ENCODE measurements around the gene MAGI2. TPM values are rescaled to one million over a fixed set of nuclear protein-coding genes. Genes with fewer than 3 reads are reported as not detected.

The MAGI2 gene
- total and polyA plus RNA-seq, 2 donors (not counting 3 experiments of a cell fraction or from before 2014, with no cell fraction given): 0.28 to 6.0 TPM

GRCh38 chr7:78326189-78326588, 1127.3 kb downstream of the MAGI2 start:
- FAIRE-seq (no peak), DNase-seq (ENCODE audit: low read depth, low spot score) (no peak)
- no peaks in the 10 kb centered on the region for H3K9me1 ChIP-seq (replicated peaks; ENCODE audit: control insufficient read depth, extremely low read depth, insufficient read depth, low read length)
- no peak overlapping the region for H3K9ac ChIP-seq (replicated peaks; ENCODE audit: extremely low read depth, insufficient read depth, low read length)
- H3K4me1 ChIP-seq (ENCODE audit: control insufficient read depth, extremely low read depth, insufficient read depth, low read length): no peaks in the 10 kb centered on the region
- CTCF ChIA-PET: interaction anchor here (2.6 kb wide), 1 partner anchor 10 kb away, joined by 8 read pairs; no protein-coding TSS in a partner anchor
- H3K36me3 ChIP-seq (ENCODE audit: control insufficient read depth in 2 of 2, extremely low read depth in 1 of 2, insufficient read depth in 2 of 2, low read length in 2 of 2): no peaks in the 10 kb centered on the region
- no peaks in the 10 kb centered on the region for H3K79me2 ChIP-seq (ENCODE audit: control insufficient read depth, insufficient read depth, low read length)
- POLR2A ChIA-PET: no interaction called here
- TF ChIP-seq MAX (IDR thresholded peaks at IDR 0.05; ENCODE audit: insufficient read depth, insufficient read length) (no peak), GATA2 (IDR thresholded peaks at IDR 0.05; ENCODE audit: insufficient read depth, insufficient read length, low read depth, low read length) (no peak), FOS (IDR thresholded peaks at IDR 0.05; ENCODE audit: borderline replicate concordance, insufficient read depth, low read length) (no peak), POLR2A (IDR thresholded peaks at IDR 0.05; ENCODE audit: low read depth, low read length) (no peak), POLR2AphosphoS5 (IDR thresholded peaks at IDR 0.05; ENCODE audit: insufficient read depth, low read depth, low read length) (no peak)
- H3K9me3 ChIP-seq (replicated peaks; ENCODE audit: control insufficient read depth, insufficient read depth, low read length): no peaks in the 10 kb centered on the region
- H3K27ac ChIP-seq (ENCODE audit: insufficient read depth, low read depth, low read length): no peak overlapping the region
- intact Hi-C loops (cut with micrococcal nuclease) (no loop called here), dilution Hi-C loops (cut with MboI; ENCODE audit: extremely low pct_ligation_motif_present, low sequenced_read_pairs) (no loop called here)
- no peak overlapping the region for H3K4me3 ChIP-seq (replicated peaks in 1 of 3; ENCODE audit: insufficient read depth in 1 of 3, low read depth in 1 of 3, low read length in 3 of 3)
- no peak overlapping the region for H2AFZ ChIP-seq (ENCODE audit: low read depth, low read length)
- no TSS peak for BruUV-seq (replicated peaks)
- H3K4me2 ChIP-seq (ENCODE audit: insufficient read depth, low read length): no peak overlapping the region
- H3K27me3 ChIP-seq (ENCODE audit: control insufficient read depth in 2 of 2, insufficient read depth in 2 of 2, low read length in 2 of 2): no peaks in the 10 kb centered on the region
- no peaks in the 10 kb centered on the region for H4K20me1 ChIP-seq (replicated peaks; ENCODE audit: control insufficient read depth, extremely low read depth, insufficient read depth, low read length)

GRCh38 chr7:78323118-78323517, 1130.3 kb downstream of the MAGI2 start:
- Histone ChIP-seq H3K27me3 (ENCODE audit: control insufficient read depth in 2 of 2, insufficient read depth in 2 of 2, low read length in 2 of 2) (no peaks in the 10 kb centered on the region), H3K27ac (ENCODE audit: insufficient read depth, low read depth, low read length) (no peak overlapping the region), H3K36me3 (ENCODE audit: control insufficient read depth in 2 of 2, extremely low read depth in 1 of 2, insufficient read depth in 2 of 2, low read length in 2 of 2) (no peaks in the 10 kb centered on the region), H3K79me2 (ENCODE audit: control insufficient read depth, insufficient read depth, low read length) (no peaks in the 10 kb centered on the region), H3K9me1 (replicated peaks; ENCODE audit: control insufficient read depth, extremely low read depth, insufficient read depth, low read length) (no peaks in the 10 kb centered on the region), H3K4me1 (ENCODE audit: control insufficient read depth, extremely low read depth, insufficient read depth, low read length) (no peaks in the 10 kb centered on the region), H3K9ac (replicated peaks; ENCODE audit: extremely low read depth, insufficient read depth, low read length) (no peak overlapping the region), H2AFZ (ENCODE audit: low read depth, low read length) (no peak overlapping the region), H3K4me3 (replicated peaks in 1 of 3; ENCODE audit: insufficient read depth in 1 of 3, low read depth in 1 of 3, low read length in 3 of 3) (no peak overlapping the region), H4K20me1 (replicated peaks; ENCODE audit: control insufficient read depth, extremely low read depth, insufficient read depth, low read length) (no peaks in the 10 kb centered on the region), H3K4me2 (ENCODE audit: insufficient read depth, low read length) (no peak overlapping the region), H3K9me3 (replicated peaks; ENCODE audit: control insufficient read depth, insufficient read depth, low read length) (no peaks in the 10 kb centered on the region)
- FAIRE-seq: no peak
- DNase-seq (ENCODE audit: low read depth, low spot score): no peak
- intact Hi-C loops (cut with micrococcal nuclease) (no loop called here), dilution Hi-C loops (cut with MboI; ENCODE audit: extremely low pct_ligation_motif_present, low sequenced_read_pairs) (no loop called here)
- CTCF ChIA-PET: no interaction called here
- POLR2A ChIA-PET: no interaction called here
- no peak for TF ChIP-seq MYC (IDR thresholded peaks at IDR 0.05; ENCODE audit: low read depth, low read length)
- TF ChIP-seq MAX (IDR thresholded peaks at IDR 0.05; ENCODE audit: insufficient read depth, insufficient read length): no peak
- TF ChIP-seq, protein P1, sequence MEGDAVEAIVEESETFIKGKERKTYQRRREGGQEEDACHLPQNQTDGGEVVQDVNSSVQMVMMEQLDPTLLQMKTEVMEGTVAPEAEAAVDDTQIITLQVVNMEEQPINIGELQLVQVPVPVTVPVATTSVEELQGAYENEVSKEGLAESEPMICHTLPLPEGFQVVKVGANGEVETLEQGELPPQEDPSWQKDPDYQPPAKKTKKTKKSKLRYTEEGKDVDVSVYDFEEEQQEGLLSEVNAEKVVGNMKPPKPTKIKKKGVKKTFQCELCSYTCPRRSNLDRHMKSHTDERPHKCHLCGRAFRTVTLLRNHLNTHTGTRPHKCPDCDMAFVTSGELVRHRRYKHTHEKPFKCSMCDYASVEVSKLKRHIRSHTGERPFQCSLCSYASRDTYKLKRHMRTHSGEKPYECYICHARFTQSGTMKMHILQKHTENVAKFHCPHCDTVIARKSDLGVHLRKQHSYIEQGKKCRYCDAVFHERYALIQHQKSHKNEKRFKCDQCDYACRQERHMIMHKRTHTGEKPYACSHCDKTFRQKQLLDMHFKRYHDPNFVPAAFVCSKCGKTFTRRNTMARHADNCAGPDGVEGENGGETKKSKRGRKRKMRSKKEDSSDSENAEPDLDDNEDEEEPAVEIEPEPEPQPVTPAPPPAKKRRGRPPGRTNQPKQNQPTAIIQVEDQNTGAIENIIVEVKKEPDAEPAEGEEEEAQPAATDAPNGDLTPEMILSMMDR (IDR thresholded peaks at IDR 0.05; ENCODE audit: extremely low read depth in 1 of 2, insufficient read depth in 1 of 2, low read depth in 1 of 2, low read length in 2 of 2): no peak
- no peak for TF ChIP-seq GATA2 (IDR thresholded peaks at IDR 0.05; ENCODE audit: insufficient read depth, insufficient read length, low read depth, low read length)
- TF ChIP-seq JUN (IDR thresholded peaks at IDR 0.05; ENCODE audit: borderline replicate concordance, insufficient read depth, insufficient read length, low read depth): no peak
- TF ChIP-seq POLR2A (IDR thresholded peaks at IDR 0.05; ENCODE audit: low read depth, low read length): no peak
- TF ChIP-seq EZH2 (IDR thresholded peaks at IDR 0.05; ENCODE audit: borderline replicate concordance, low read depth, low read length, severe bottlenecking): no peak
- no peak for TF ChIP-seq POLR2AphosphoS5 (IDR thresholded peaks at IDR 0.05; ENCODE audit: insufficient read depth, low read depth, low read length)
- TF ChIP-seq FOS (IDR thresholded peaks at IDR 0.05; ENCODE audit: borderline replicate concordance, insufficient read depth, low read length): no peak
- no TSS peak for BruUV-seq (replicated peaks)
